Activated CD4-positive, alpha-beta T cell treated with anti-CD3 and anti-CD28 coated beads for 36 hours (primary cell): Measurements from ENCODE around the gene FALEC. TPM values are rescaled to one million over a fixed set of nuclear protein-coding genes. Genes with fewer than 3 reads are reported as not detected.

ENCODE experiments used
- ATAC-seq: fragments of 200-7000 bp; cut with Tn5 transposase; one replicate; pipeline ENCODE4 v1.10.0; 2021; ENCODE audit warnings: mild to moderate bottlenecking, moderate library complexity
- CTCF ChIA-PET: fragments of 350-600 bp; sonication (Branson Sonifier 250); formaldehyde crosslinking; loops from one replicate; lab custom pipeline; 2021; ENCODE audit warnings: antibody characterized with exemption; lab: Charles Lee
- POLR2A ChIA-PET: fragments of 350-600 bp; sonication (Branson Sonifier 250); formaldehyde crosslinking; loops from one replicate; lab custom pipeline; 2021; ENCODE audit warnings: antibody characterized with exemption, inconsistent platforms; lab: Charles Lee
- DNase-seq: peaks from one replicate; pipeline ENCODE4 v3.0.0-alpha.2; 2020
- H3K27ac Mint-ChIP-seq: one replicate; pipeline ENCODE4 v1.8.0; 2021; ENCODE audit warnings: mixed read lengths
- H3K27me3 Mint-ChIP-seq: one replicate; pipeline ENCODE4 v1.8.0; 2021; ENCODE audit warnings: mixed read lengths
- H3K36me3 Mint-ChIP-seq: one replicate; pipeline ENCODE4 v1.8.0; 2021; ENCODE audit warnings: low read depth, mixed read lengths
- H3K4me1 Mint-ChIP-seq: one replicate; pipeline ENCODE4 v1.8.0; 2021; ENCODE audit warnings: mixed read lengths
- H3K4me3 Mint-ChIP-seq: one replicate; pipeline ENCODE4 v1.8.0; 2021; ENCODE audit warnings: mild to moderate bottlenecking, moderate library complexity, mixed read lengths
- H3K9me3 Mint-ChIP-seq: one replicate; pipeline ENCODE4 v1.8.0; 2021; ENCODE audit warnings: low read depth, mixed read lengths
- intact Hi-C, 2 experiments: fragments of 100-400 bp; cut with DNase I in 1 of 2; cut with micrococcal nuclease in 1 of 2; formaldehyde crosslinking; loops; one replicate each; pipeline versions ENCODE4 v1.14.2 to v1.15.1; 2022 to 2024; cut with DNase I, micrococcal nuclease
- total RNA-seq, 2 experiments: library from RNA; stranded (reverse); gene quantifications; one replicate each; pipeline ENCODE4 v1.2.3, GENCODE V29; 2021

The FALEC gene
- total RNA-seq, 2 experiments from 2014 or later, result 0.34 TPM; not detected in 1

DNA sequence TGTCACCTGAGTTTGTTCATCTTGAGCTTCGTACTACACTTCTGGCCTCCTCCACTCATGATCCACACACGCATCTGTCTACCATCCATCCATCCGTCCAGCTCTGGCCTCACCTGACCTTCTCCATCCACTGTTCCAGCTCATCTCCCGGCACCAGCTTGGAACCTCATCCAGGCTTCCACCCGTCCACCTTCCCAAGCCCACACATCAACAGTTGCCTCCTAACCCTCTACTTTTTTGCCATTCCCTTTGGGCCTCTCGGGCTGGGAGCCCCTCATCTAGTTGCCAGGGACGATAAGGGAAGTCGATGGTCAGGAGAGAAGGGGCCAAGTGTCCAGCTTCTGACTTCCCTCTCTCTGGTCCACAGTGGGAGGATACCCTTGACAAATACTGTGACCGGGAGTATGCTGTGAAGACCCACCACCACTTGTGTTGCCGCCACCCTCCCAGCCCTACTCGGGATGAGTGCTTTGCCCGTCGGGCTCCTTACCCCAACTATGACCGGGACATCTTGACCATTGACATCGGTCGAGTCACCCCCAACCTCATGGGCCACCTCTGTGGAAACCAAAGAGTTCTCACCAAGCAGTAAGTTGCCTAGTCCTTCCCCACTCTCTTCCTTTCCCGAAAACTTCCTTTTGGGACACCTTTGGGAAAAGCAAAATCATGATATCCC, 3.4 kb upstream of the FALEC start:
- no peak for DNase-seq
- no peak overlapping the region for H3K4me3 Mint-ChIP-seq
- H3K27ac Mint-ChIP-seq, result no peak overlapping the region
- peaks cover 6% of the 10 kb centered on the region for H3K36me3 Mint-ChIP-seq
- CTCF ChIA-PET, result interaction anchor here (0.7 to 1.3 kb wide), 3 partner anchors 20 to 256 kb away, joined by 3 to 4 read pairs (median 4); no protein-coding TSS in a partner anchor
- ATAC-seq, result no peak
- no peaks in the 10 kb centered on the region for H3K9me3 Mint-ChIP-seq
- H3K4me1 Mint-ChIP-seq, result peaks cover 10% of the 10 kb centered on the region
- intact Hi-C loops, result no loop called here
- no peaks in the 10 kb centered on the region for H3K27me3 Mint-ChIP-seq
- POLR2A ChIA-PET, result no interaction called here

DNA sequence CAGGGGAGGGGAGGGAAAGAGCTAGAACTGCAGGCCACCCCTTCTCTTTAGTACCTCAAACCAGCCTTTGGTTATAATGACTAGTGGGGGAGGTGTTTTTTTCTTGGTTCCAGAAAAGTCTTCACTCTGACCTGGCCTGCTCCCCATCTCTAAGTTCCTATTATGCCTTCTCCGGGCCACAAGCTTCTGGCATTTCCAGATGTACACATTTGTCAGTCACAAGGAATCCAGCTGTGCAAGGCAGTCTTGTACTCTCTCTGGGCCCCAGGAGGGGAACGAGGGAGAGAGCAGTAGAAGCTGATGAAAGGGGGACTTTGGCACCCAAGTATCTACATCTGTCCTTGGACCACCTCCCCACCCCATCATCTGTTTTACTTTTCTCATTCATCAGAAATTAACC, 2.7 kb upstream of the FALEC start:
- H3K4me1 Mint-ChIP-seq, result peaks cover 10% of the 10 kb centered on the region
- H3K9me3 Mint-ChIP-seq, result no peaks in the 10 kb centered on the region
- DNase-seq (no peak), ATAC-seq (no peak)
- intact Hi-C loops, result no loop called here
- ChIA-PET POLR2A (no interaction called here), CTCF (interaction anchor here (1.3 kb wide), 1 partner anchor 257 kb away, joined by 4 read pairs; no protein-coding TSS in a partner anchor)
- H3K27ac Mint-ChIP-seq, result no peak overlapping the region
- H3K36me3 Mint-ChIP-seq, result peaks cover 2% of the 10 kb centered on the region
- no peak overlapping the region for H3K4me3 Mint-ChIP-seq
- no peaks in the 10 kb centered on the region for H3K27me3 Mint-ChIP-seq

DNA sequence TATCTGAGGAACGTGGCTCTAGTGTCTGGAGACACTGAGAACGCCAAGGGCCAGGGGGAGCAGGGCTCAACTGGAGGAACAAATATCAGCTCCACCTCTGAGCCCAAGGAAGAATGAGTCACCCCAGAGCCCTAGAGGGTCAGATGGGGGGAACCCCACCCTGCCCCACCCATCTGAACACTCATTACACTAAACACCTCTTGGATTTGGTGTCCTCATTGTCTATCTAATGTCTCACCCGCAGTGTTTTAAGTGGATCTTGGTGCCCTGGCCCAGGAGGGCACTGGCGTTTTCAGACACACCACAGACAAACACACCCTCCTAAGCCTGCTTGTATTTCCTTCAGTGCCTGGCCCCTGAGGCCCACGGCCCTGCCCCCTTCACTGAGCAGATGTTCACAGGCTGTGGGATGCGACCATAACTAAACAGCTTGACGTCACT, 2.2 kb upstream of the FALEC start:
- CTCF ChIA-PET, result interaction anchor here (0.8 to 1.3 kb wide), 3 partner anchors 19 to 482 kb away, joined by 3 to 4 read pairs (median 4); no protein-coding TSS in a partner anchor
- POLR2A ChIA-PET, result no interaction called here
- ATAC-seq (no peak), DNase-seq (no peak)
- intact Hi-C loops, result no loop called here
- H3K36me3 Mint-ChIP-seq, result no peaks in the 10 kb centered on the region
- peaks cover 10% of the 10 kb centered on the region for H3K4me1 Mint-ChIP-seq
- H3K27me3 Mint-ChIP-seq, result no peaks in the 10 kb centered on the region
- H3K9me3 Mint-ChIP-seq, result no peaks in the 10 kb centered on the region
- no peak overlapping the region for H3K27ac Mint-ChIP-seq
- H3K4me3 Mint-ChIP-seq, result no peak overlapping the region

DNA sequence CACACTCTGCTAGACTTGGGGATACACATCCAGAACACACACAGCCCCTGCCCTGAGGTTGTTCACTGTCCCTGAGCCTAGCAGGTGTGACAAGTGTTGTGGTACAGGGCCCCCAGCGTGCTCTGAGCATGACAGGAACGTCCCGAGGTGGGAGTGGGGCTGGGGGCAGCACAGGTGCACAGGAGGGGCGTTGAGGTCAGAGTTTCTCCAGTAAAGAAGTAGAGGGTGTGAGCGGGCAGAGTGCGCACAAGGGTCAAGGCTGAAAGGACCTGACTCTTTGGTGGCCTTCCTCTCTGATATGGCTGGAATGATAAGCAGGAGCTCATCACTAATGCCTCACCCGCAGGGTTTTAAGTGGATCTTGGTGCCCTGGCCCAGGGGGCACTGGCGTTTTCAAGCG, 1.3 kb upstream of the FALEC start:
- DNase-seq (no peak), ATAC-seq (no peak)
- no peaks in the 10 kb centered on the region for H3K27me3 Mint-ChIP-seq
- CTCF ChIA-PET, result interaction anchor here (0.8 to 2.7 kb wide), 4 partner anchors 18 to 482 kb away, joined by 3 to 20 read pairs (median 4); partner anchors contain the start of gene CA14
- H3K36me3 Mint-ChIP-seq, result no peaks in the 10 kb centered on the region
- POLR2A ChIA-PET, result no interaction called here
- no peaks in the 10 kb centered on the region for H3K9me3 Mint-ChIP-seq
- intact Hi-C loops, result loop anchor here in 1 of 2 experiments (2.0 kb wide), 1 partner anchor 35 kb away; the partner anchor contains the start of gene ADAMTSL4
- H3K27ac Mint-ChIP-seq, result no peak overlapping the region
- H3K4me1 Mint-ChIP-seq, result peaks cover 10% of the 10 kb centered on the region
- H3K4me3 Mint-ChIP-seq, result peak overlapping the region; percentile 80

DNA sequence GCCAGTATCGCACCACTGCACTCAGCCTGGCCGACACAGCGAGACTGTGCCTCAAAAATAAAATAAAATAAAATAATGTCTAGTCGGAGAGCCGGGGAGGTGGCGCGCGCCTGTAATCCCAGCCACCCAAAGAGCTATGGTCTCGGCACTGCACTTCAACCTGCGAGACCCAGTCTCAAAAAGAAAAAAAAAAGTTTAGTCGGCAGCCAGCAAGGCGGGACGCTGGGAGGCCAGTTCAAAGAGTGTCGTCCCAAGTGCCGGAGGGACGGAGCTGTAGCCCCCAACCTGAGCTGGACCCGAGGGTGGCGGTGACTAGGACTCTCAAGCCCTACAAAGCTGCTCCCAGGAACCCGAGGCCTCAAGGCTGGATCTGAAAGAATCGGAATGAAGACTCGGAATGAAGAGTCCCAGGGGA, 632 bp upstream of the FALEC start:
- H3K27me3 Mint-ChIP-seq, result no peaks in the 10 kb centered on the region
- no peak for ATAC-seq
- ChIA-PET CTCF (interaction anchor here (0.9 to 2.7 kb wide), 6 partner anchors 17 to 259 kb away, joined by 3 to 20 read pairs (median 4); partner anchors contain the start of gene CA14), POLR2A (interaction anchor here (0.6 to 1.0 kb wide), 3 partner anchors 65 to 543 kb away, joined by 3 read pairs; partner anchors contain the start of gene MCL1)
- peak overlapping the region; percentile 59 for H3K27ac Mint-ChIP-seq
- no peaks in the 10 kb centered on the region for H3K9me3 Mint-ChIP-seq
- DNase-seq, result no peak
- intact Hi-C loops, result loop anchor here (1.0 to 5.0 kb wide), 9 partner anchors 28 to 361 kb away; partner anchors contain the start of genes ADAMTSL4 (in 1 of the 2), ANP32E (in 1 of the 2), ARNT (in 1 of the 2) and ENSA (in 1 of the 2)
- no peaks in the 10 kb centered on the region for H3K36me3 Mint-ChIP-seq
- H3K4me1 Mint-ChIP-seq, result peaks cover 10% of the 10 kb centered on the region
- peak overlapping the region; percentile 80 for H3K4me3 Mint-ChIP-seq

DNA sequence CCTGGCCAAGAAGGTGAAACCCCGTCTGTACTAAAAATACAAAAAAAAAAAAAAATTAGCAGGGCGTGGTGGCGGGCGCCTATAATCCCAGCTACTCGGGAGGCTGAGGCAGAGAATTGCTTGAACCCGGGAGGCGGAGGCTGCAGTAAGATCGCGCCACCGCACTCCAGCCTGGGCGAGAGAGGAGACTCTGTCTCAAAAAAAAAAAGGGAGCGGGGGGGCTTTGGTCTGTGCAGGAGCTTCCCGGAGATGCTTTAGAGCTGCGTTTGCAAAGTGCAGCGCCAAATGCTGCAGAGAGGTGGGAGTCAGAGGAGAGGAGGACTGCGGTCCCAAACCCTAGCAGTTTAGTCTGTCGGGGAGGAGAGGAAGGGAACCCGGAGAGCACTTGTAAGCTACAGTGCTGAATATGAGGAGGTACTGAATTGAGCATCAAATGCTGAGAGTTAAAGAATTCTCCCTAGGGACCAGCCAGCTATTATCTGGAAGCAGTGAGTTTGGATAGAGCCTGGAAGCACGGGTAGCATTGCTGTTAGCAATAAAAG, 569 bp downstream of the FALEC start:
- no peaks in the 10 kb centered on the region for H3K27me3 Mint-ChIP-seq
- peak overlapping the region; percentile 11 for H3K27ac Mint-ChIP-seq
- intact Hi-C loops, result loop anchor here in 1 of 2 experiments (5.0 kb wide), 1 partner anchor 39 kb away; no protein-coding TSS in a partner anchor
- no peaks in the 10 kb centered on the region for H3K36me3 Mint-ChIP-seq
- ChIA-PET CTCF (interaction anchor here (0.6 to 2.7 kb wide), 9 partner anchors 12 to 568 kb away, joined by 3 to 20 read pairs (median 4); partner anchors contain the start of gene CA14), POLR2A (interaction anchor here (0.6 to 1.0 kb wide), 3 partner anchors 63 to 191 kb away, joined by 3 to 4 read pairs (median 3); partner anchors contain the start of gene MCL1)
- peaks cover 10% of the 10 kb centered on the region for H3K4me1 Mint-ChIP-seq
- DNase-seq (peak; percentile 35), ATAC-seq (peak; percentile 11)
- H3K9me3 Mint-ChIP-seq, result no peaks in the 10 kb centered on the region
- peak overlapping the region; percentile 80 for H3K4me3 Mint-ChIP-seq

DNA sequence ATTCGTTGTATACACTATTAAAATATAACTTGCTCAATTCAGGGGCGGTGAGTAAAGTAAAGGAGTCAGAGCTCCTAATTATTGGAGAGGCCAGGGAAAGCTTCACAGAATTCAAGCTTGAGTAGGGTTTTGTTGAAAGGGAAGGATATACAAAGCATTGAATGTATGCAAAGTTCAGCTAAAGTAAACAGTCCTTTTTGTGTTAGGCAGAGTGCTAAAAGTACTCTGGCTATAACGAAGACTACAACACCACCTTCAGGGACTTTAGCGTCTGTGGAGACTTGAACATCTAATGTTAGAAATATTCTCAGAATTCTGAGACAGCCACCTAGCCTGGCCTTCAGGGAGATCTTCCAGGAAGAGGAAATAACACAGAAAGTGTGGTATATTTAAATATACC, 1.1 kb downstream of the FALEC start:
- Mint-ChIP-seq H3K36me3 (no peaks in the 10 kb centered on the region), H3K4me1 (peaks cover 10% of the 10 kb centered on the region), H3K27me3 (no peaks in the 10 kb centered on the region), H3K27ac (no peak overlapping the region), H3K9me3 (no peaks in the 10 kb centered on the region), H3K4me3 (peak overlapping the region; percentile 80)
- ChIA-PET CTCF (interaction anchor here (0.6 to 2.7 kb wide), 9 partner anchors 9 to 261 kb away, joined by 3 to 20 read pairs (median 4); partner anchors contain the start of gene CA14), POLR2A (no interaction called here)
- DNase-seq (no peak), ATAC-seq (no peak)
- intact Hi-C loops, result loop anchor here in 1 of 2 experiments (5.0 kb wide), 1 partner anchor 39 kb away; no protein-coding TSS in a partner anchor

DNA sequence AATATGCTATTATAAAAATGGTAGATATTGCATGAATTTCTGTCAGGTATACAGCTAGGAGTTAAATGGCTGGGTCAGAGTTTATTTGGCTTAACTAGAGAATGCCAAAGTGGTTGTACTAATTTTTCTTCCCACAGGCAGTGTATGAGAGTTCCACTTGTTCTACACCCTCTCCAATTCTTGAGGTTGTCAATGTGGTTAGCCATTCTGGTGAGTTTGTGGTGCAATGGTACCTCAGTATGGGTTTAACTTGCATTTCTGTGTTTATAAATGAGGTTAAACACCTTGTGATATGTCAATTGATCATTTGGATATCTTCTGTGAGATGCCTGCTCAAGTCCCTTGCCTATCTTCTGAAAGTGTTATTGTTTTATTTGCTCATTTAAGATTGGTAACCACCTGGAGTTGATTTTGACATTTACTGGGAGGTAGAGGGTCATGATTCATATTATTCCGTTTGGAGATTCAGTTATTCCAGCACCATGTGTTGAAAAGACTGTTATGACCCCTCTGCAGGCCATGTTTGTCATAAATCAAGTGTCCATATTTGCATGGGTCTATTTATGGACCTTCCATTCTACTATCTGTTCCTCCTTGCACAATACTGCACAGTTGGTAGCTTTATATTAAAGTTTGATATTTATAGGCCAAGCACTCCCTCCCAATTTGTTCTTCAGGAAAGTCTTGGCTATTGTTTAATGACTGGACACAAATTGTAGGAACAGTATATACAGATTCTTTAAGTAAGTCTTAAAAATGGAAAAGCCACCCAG, 5.8 kb downstream of the FALEC start:
- POLR2A ChIA-PET, result no interaction called here
- ATAC-seq (no peak), DNase-seq (no peak)
- H3K27ac Mint-ChIP-seq, result no peak overlapping the region
- intact Hi-C loops, result no loop called here
- no peaks in the 10 kb centered on the region for H3K27me3 Mint-ChIP-seq
- peaks cover 5% of the 10 kb centered on the region for H3K4me1 Mint-ChIP-seq
- CTCF ChIA-PET, result no interaction called here
- no peaks in the 10 kb centered on the region for H3K36me3 Mint-ChIP-seq
- no peaks in the 10 kb centered on the region for H3K9me3 Mint-ChIP-seq
- no peak overlapping the region for H3K4me3 Mint-ChIP-seq

DNA sequence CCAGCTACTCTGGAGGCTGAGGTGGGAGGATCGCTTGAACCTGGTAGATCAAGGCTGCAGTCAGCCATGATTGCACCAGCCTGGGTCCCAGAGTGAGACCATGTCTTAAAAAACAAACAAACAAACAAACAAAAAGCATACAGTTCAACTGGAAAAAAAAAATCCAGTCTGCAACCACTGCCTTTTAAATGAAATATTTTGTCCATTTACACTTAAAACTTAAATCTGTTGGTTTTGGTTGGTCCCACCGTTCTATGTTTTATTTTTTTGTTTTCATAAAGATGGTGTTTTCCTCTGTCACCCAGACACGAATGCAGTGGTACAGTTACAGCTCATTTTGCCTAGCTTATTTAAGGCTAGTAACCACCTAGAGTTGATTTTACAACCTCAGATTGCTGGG, 9.8 kb downstream of the FALEC start:
- H3K36me3 Mint-ChIP-seq, result no peaks in the 10 kb centered on the region
- H3K27me3 Mint-ChIP-seq, result no peaks in the 10 kb centered on the region
- no peaks in the 10 kb centered on the region for H3K4me1 Mint-ChIP-seq
- CTCF ChIA-PET, result interaction anchor here (0.6 to 0.9 kb wide), 3 partner anchors 8 to 448 kb away, joined by 3 to 5 read pairs (median 3); no protein-coding TSS in a partner anchor
- ATAC-seq (no peak), DNase-seq (no peak)
- POLR2A ChIA-PET, result no interaction called here
- H3K27ac Mint-ChIP-seq, result no peak overlapping the region
- H3K9me3 Mint-ChIP-seq, result no peaks in the 10 kb centered on the region
- no peak overlapping the region for H3K4me3 Mint-ChIP-seq
- intact Hi-C loops, result no loop called here

DNA sequence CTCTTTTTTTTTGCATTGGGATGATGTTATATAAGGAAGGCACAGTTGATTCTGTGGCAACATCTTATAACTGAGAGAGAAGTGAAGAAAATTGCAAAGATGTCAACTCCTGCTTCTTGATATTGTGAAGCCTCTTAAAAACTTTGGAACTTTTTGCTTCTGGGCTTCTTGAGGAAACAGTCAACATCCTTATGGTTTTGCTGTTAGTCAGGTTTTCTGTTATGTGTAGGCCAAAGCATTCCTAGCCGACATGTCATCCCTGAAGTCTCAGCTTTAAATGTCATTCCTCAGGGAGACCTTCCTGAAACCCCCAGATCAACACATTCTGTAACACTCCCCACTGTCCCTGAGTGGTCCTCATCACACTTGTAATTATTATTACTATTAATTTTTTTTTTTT, 12.6 kb downstream of the FALEC start:
- ChIA-PET POLR2A (no interaction called here), CTCF (interaction anchor here (0.6 to 1.4 kb wide), 2 partner anchors 9 to 12 kb away, joined by 3 to 4 read pairs; partner anchors contain the start of gene FALEC)
- no peak overlapping the region for H3K4me3 Mint-ChIP-seq
- H3K9me3 Mint-ChIP-seq, result no peaks in the 10 kb centered on the region
- intact Hi-C loops, result no loop called here
- no peak for DNase-seq
- H3K4me1 Mint-ChIP-seq, result no peaks in the 10 kb centered on the region
- H3K27me3 Mint-ChIP-seq, result no peaks in the 10 kb centered on the region
- H3K36me3 Mint-ChIP-seq, result no peaks in the 10 kb centered on the region
- no peak overlapping the region for H3K27ac Mint-ChIP-seq
- ATAC-seq, result no peak
